Stomach smooth muscle (tissue), 2 donors: ENCODE measurements around the gene SLC35A4.

ENCODE experiments used
- H3K27ac ChIP-seq: one replicate; pipeline ENCODE4 v1.7.0; 2013; ENCODE audit warnings: mild to moderate bottlenecking, low read length, inconsistent platforms
- H3K27me3 ChIP-seq, 2 donors: one replicate each; pipeline ENCODE4 v1.7.0; 2013; ENCODE audit warnings: low read length in 2 of 2; ENCODE audit not compliant: insufficient read depth in 2 of 2, control insufficient read depth in 1 of 2
- H3K36me3 ChIP-seq, 2 donors: one replicate each; pipeline ENCODE4 v1.7.0; 2013; ENCODE audit warnings: low read length in 2 of 2; ENCODE audit not compliant: control insufficient read depth in 2 of 2, insufficient read depth in 2 of 2
- H3K4me1 ChIP-seq: one replicate; pipeline ENCODE4 v1.7.0; 2013; ENCODE audit warnings: low read length; ENCODE audit not compliant: control insufficient read depth, insufficient read depth
- H3K4me3 ChIP-seq, 2 donors: one replicate each; pipeline ENCODE4 v1.7.0; 2013; ENCODE audit warnings: low read length in 2 of 2
- H3K9ac ChIP-seq, 2 donors: one replicate each; pipeline ENCODE4 v1.7.0; 2013; ENCODE audit warnings: low read length in 2 of 2, mild to moderate bottlenecking in 1 of 2
- H3K9me3 ChIP-seq, 2 donors: one replicate each; pipeline ENCODE4 v1.7.0; 2013; ENCODE audit warnings: low read length in 2 of 2; ENCODE audit not compliant: control insufficient read depth in 2 of 2
- donor health status: healthy.
- donor health status: Pancreatic carcinoma.

Gene SLC35A4

DNA sequence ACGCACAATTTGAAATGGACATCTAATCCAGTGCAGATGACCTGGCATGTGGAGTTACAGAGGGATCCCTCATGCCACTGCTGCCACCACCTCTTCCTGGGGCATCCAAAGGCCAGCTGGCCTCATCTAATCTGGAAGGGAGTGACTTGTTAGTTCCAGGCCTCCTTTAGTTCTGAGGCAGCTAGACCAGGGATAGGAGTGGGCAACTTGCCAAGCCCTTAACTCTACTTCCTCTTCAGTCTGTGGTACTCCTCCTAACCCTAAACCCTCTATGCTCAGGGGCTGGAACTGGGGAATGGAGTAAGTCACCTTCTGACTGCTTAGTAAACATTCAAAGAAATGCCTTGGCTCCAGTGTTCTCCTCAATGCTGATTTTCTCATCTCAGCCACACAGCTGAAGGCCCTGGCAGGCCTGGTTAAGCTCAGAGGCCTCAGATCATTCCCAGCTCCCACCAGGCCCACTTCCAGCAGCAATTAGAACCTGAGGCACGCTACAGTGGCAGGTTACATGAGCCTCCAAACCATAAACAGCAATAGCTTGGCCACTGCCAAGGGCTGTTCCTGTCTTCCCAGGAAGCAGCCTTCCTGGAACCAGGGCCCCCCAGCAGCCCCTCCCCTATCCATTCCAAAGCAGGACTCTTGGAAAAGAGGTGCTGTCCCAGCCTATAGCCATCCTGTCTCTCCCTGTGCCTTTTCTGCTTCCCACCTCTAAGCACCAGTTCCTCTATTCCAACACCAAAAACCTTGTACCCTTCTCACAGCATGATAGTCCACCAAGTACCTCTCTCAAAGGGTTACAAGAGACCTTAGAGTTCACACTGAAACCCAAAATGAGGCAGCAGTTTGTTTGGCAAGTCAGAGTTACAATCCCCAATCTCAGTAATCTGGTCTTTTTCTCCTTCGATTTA lies 15.1 kb upstream of the SLC35A4 start:
- Histone ChIP-seq H3K36me3 (peaks cover 14 to 16% of the 10 kb centered on the region in 2 donors), H3K4me3 (peak overlapping the region in 1 of 2 donors; percentile 22), H3K27ac (peak overlapping the region; percentile 97), H3K9ac (peak overlapping the region; percentile 61 to 80), H3K4me1 (peaks cover 44% of the 10 kb centered on the region), H3K9me3 (no peaks in the 10 kb centered on the region), H3K27me3 (no peaks in the 10 kb centered on the region)

GRCh38 chr5:140550147-140551079 lies 14.2 kb upstream of the SLC35A4 start:
- Histone ChIP-seq H3K36me3 (peaks cover 13 to 14% of the 10 kb centered on the region in 2 donors), H3K4me3 (peak overlapping the region in 1 of 2 donors; percentile 22), H3K9ac (peak overlapping the region; percentile 47 to 61), H3K9me3 (no peaks in the 10 kb centered on the region), H3K4me1 (peaks cover 45% of the 10 kb centered on the region), H3K27me3 (no peaks in the 10 kb centered on the region), H3K27ac (peak overlapping the region; percentile 97)

DNA sequence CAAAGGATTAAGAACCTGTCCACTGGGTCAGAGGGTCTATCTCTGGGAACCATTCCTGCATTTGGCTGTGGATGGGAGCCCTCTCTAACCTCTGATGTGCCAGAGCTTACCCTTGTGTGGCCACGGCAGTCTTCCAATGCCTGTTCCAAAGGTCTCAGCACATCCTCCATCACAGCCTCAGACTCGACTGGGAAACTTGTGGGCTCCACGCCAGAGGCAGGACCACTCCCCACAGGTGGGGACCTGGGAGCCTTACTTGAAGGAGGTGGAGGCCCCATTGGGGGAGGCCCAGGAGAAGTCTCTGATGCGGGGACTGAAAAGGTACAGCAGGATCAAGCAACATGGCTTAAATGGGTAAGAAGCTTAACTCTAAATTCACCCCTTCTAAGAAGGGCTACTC lies 12.8 kb upstream of the SLC35A4 start:
- Histone ChIP-seq H3K9me3 (no peaks in the 10 kb centered on the region), H3K9ac (no peak overlapping the region), H3K4me3 (no peak overlapping the region), H3K4me1 (peaks cover 53% of the 10 kb centered on the region), H3K27me3 (no peaks in the 10 kb centered on the region), H3K36me3 (peaks cover 13 to 14% of the 10 kb centered on the region in 2 donors), H3K27ac (no peak overlapping the region)

- no peak overlapping the region for H3K27ac ChIP-seq
Observed at GRCh38 chr5:140553657-140554056, 11.0 kb upstream of the SLC35A4 start.

DNA sequence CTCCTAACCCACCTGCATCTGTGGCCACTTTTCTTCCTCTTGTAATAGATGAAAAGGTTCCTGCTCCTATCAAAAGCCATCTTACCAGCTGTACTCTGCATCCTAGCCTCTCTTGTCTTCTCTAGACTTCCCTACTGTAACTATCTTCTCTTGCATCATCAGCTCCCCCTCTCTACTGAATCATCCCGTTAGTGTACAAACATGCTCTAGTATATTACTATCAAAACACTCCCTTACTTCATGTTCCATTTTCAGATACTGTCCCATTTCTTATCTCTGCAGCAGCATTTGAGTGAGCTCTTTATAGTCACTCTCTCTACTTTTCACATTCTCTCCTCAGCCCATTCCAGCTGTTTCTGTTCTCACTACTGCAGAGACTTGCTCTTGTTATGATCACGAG lies 10.2 kb upstream of the SLC35A4 start:
- H3K4me3 ChIP-seq, result no peak overlapping the region
- H3K27ac ChIP-seq, result no peak overlapping the region
- H3K9ac ChIP-seq, result no peak overlapping the region
- H3K9me3 ChIP-seq, result no peaks in the 10 kb centered on the region
- H3K36me3 ChIP-seq, result peaks cover 13 to 14% of the 10 kb centered on the region in 2 donors
- H3K27me3 ChIP-seq, result no peaks in the 10 kb centered on the region
- peaks cover 34% of the 10 kb centered on the region for H3K4me1 ChIP-seq

More at GRCh38 chr5:140553657-140554056, 11.0 kb upstream of the SLC35A4 start:
- Histone ChIP-seq H3K4me3 (no peak overlapping the region), H3K9me3 (no peaks in the 10 kb centered on the region), H3K4me1 (peaks cover 42% of the 10 kb centered on the region), H3K9ac (no peak overlapping the region), H3K27me3 (no peaks in the 10 kb centered on the region), H3K36me3 (peaks cover 13 to 14% of the 10 kb centered on the region in 2 donors)

DNA sequence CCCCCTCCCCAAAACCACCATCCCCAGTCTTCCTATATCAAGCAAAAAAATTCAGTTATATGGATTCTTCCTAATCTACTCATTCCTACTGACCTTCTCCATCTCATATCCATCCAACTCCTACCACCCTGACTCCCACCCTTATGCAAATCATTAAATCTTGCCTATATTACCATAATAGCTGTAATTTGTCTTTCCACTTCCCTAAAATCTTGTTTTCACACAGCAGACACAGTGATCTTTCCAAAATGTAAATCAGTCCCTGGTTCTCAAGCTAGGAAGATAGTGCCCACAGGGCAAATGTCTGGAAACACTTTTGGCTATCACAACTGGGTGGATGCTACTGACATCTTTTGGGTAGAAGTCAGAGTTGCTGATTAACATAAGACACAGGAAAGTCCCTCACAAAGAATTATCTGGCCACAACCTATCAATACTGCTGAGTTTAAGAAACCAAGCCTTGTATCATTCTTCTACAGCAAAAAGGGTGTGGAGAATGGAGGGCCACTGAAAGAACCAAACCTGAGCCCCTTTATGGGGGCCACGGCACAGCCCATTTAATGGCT lies 8.8 kb upstream of the SLC35A4 start:
- no peak overlapping the region for H3K27ac ChIP-seq
- H3K27me3 ChIP-seq, result no peaks in the 10 kb centered on the region
- H3K9me3 ChIP-seq, result no peaks in the 10 kb centered on the region
- peak overlapping the region in 1 of 2 donors; percentile 93 for H3K9ac ChIP-seq
- H3K4me1 ChIP-seq, result peaks cover 20% of the 10 kb centered on the region
- H3K4me3 ChIP-seq, result peak overlapping the region; percentile 87 to 92
- peaks cover 12 to 15% of the 10 kb centered on the region in 2 donors for H3K36me3 ChIP-seq

GRCh38 chr5:140556438-140556837 lies 8.2 kb upstream of the SLC35A4 start:
- Histone ChIP-seq H3K27me3 (no peaks in the 10 kb centered on the region), H3K9ac (peak overlapping the region; percentile 93), H3K9me3 (no peaks in the 10 kb centered on the region), H3K4me1 (peaks cover 25% of the 10 kb centered on the region), H3K27ac (no peak overlapping the region), H3K4me3 (peak overlapping the region; percentile 87 to 92), H3K36me3 (peaks cover 9 to 13% of the 10 kb centered on the region in 2 donors)

GRCh38 chr5:140557136-140557805 lies 7.4 kb upstream of the SLC35A4 start, which contains the start of gene SRA1:
Gene SRA1 (minus strand): TSS chr5:140557473. CDS start chr5:140557452, 21 bp downstream.
- H3K27me3 ChIP-seq, result no peaks in the 10 kb centered on the region
- peak within 1 kb of the TSS; percentile 92 for H3K27ac ChIP-seq
- peak within 1 kb of the TSS; percentile 87 to 92 for H3K4me3 ChIP-seq
- peaks cover 28% of the 10 kb centered on the region for H3K4me1 ChIP-seq
- H3K36me3 ChIP-seq, result peaks cover 6 to 13% of the 10 kb centered on the region in 2 donors
- no peaks in the 10 kb centered on the region for H3K9me3 ChIP-seq
- H3K9ac ChIP-seq, result peak within 1 kb of the TSS; percentile 93

DNA sequence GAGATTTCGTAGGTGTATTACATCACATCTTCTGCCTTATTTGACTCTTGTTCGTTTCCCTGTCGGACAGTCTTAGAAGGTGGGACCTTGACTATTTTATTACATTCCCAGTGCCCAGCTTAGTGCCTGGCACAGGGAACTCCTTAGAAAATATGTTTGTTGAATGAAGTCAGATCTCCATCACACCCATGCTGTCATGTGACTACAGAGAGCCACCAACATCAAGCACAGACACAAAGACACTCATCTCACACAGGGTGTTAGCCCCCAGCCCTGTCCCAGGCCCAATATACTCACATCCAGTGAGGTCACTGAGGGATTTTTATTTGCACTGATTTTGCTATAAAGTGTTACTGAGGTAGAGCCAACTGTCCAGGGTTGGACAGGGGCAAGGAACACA lies 6.7 kb upstream of the SLC35A4 start:
- Histone ChIP-seq H3K9ac (peak overlapping the region in 1 of 2 donors; percentile 93), H3K27me3 (no peaks in the 10 kb centered on the region), H3K27ac (peak overlapping the region; percentile 92), H3K4me3 (peak overlapping the region; percentile 87 to 92), H3K36me3 (peaks cover 6 to 13% of the 10 kb centered on the region in 2 donors), H3K9me3 (no peaks in the 10 kb centered on the region), H3K4me1 (peaks cover 33% of the 10 kb centered on the region)

DNA sequence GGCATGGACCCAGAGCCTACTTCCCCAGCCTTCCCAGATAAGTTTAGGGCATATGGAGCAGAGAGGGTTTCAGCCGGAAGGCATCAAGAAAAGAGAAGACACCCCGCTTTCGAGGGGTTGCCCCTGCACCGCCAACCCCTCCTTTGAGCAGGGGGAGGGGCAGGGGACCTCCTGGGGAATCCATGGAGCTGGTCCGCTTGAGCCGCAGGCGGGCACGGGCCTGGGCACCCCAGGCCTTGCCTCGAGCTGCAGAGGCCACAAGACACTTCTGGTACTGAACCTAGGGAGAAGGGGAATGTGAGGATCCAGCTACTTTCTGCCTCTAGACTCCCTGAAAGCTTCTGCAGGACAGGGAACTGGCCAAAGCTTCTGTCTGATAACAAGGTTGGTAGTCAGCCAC lies 6.1 kb upstream of the SLC35A4 start:
- Histone ChIP-seq H3K27ac (peak overlapping the region; percentile 92), H3K36me3 (peaks cover 6 to 10% of the 10 kb centered on the region in 2 donors), H3K9me3 (no peaks in the 10 kb centered on the region), H3K4me3 (no peak overlapping the region), H3K4me1 (peaks cover 37% of the 10 kb centered on the region), H3K9ac (no peak overlapping the region), H3K27me3 (no peaks in the 10 kb centered on the region)
